Suprapubic skin (tissue), 4 donors: ENCODE results near the gene CXCR4. TPM values are rescaled to one million over a fixed set of nuclear protein-coding genes. Genes with fewer than 3 reads are reported as not detected.

Experiments
- DNase-seq, 2 donors: peaks; one replicate each; pipeline ENCODE4 v3.0.0-alpha.2; 2019; ENCODE audit warnings: low spot score in 2 of 2
- H3K27ac ChIP-seq: fragments of 200-600 bp; sonication (generic); one replicate; pipeline ENCODE4 v1.5.1; 2019
- H3K27me3 ChIP-seq: fragments of 200-600 bp; sonication (generic); one replicate; pipeline ENCODE4 v1.5.1; 2019
- H3K36me3 ChIP-seq: fragments of 200-600 bp; sonication (generic); one replicate; pipeline ENCODE4 v1.5.1; 2019
- H3K4me1 ChIP-seq: fragments of 200-600 bp; sonication (generic); one replicate; pipeline ENCODE4 v1.5.1; 2019
- H3K4me3 ChIP-seq: fragments of 200-600 bp; sonication (generic); one replicate; pipeline ENCODE4 v1.5.1; 2019; ENCODE audit warnings: mild to moderate bottlenecking
- H3K9me3 ChIP-seq: fragments of 200-600 bp; sonication (generic); one replicate; pipeline ENCODE4 v1.5.1; 2019
- EP300 ChIP-seq: sonication (generic); formaldehyde crosslinking; IDR thresholded peaks from one replicate; pipeline ENCODE4 v1.6.1; 2017; ENCODE audit warnings: antibody characterized with exemption
- POLR2A ChIP-seq, 2 donors: fragments of 450-650 bp; IDR thresholded peaks; one replicate each; pipeline ENCODE4 v1.6.1; 2017; ENCODE audit warnings: antibody characterized with exemption in 2 of 2, mild to moderate bottlenecking in 2 of 2, moderate library complexity in 2 of 2
- POLR2AphosphoS5 ChIP-seq, 3 donors: sonication (generic); formaldehyde crosslinking; IDR thresholded peaks; one replicate each; pipeline ENCODE4 v1.6.1; 2017; ENCODE audit warnings: antibody characterized with exemption in 3 of 3
- WGBS: methylation state at CpG from one replicate; pipeline ENCODE4 v1.1.5; 2018; 5-methylcytosine and 5-hydroxymethylcytosine counted together
- total RNA-seq, 4 donors: library from RNA; depleted of rRNA; stranded (reverse); fragments of >200 nt; gene quantifications; one replicate each; pipeline ENCODE4 v1.1.0, GENCODE V29; 2016
- TF ChIP-seq, protein P1 (sequence below), 2 donors: fragments of 200-600 bp in 1 of 2; fragments of 450-650 bp in 1 of 2; sonication (generic) in 1 of 2; IDR thresholded peaks; one replicate each; pipeline ENCODE4 v1.5.1; 2016 to 2019; ENCODE audit warnings: antibody characterized with exemption in 2 of 2, mild to moderate bottlenecking in 1 of 2, moderate library complexity in 1 of 2

Gene CXCR4
- total RNA-seq, 4 donors from 2014 or later, result 5.1 to 6.8 (median 5.6) TPM

DNA sequence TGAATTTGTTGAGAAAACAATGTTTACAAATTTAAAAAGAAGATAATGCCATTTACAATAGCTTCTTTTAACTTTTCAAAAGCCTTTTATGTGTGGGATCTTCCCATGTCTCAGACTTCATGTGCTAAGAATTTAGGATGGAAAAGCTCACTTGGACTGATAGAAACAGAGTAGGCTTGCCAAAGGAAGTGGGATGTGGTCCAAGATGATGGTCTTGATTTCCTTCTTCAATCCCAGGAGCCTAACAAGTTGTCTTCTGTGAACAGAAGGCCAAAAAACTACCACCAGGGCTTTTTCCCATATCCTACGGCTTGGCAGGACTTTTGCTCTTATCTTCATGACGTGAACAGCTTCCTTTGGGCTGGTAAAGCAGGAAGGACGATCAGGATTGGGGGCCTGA, 9.5 kb downstream of the CXCR4 start:
- TF ChIP-seq POLR2AphosphoS5 (IDR thresholded peaks at IDR 0.05) (no peak), EP300 (no peak), POLR2A (IDR thresholded peaks at IDR 0.05) (no peak)
- TF ChIP-seq, protein P1, sequence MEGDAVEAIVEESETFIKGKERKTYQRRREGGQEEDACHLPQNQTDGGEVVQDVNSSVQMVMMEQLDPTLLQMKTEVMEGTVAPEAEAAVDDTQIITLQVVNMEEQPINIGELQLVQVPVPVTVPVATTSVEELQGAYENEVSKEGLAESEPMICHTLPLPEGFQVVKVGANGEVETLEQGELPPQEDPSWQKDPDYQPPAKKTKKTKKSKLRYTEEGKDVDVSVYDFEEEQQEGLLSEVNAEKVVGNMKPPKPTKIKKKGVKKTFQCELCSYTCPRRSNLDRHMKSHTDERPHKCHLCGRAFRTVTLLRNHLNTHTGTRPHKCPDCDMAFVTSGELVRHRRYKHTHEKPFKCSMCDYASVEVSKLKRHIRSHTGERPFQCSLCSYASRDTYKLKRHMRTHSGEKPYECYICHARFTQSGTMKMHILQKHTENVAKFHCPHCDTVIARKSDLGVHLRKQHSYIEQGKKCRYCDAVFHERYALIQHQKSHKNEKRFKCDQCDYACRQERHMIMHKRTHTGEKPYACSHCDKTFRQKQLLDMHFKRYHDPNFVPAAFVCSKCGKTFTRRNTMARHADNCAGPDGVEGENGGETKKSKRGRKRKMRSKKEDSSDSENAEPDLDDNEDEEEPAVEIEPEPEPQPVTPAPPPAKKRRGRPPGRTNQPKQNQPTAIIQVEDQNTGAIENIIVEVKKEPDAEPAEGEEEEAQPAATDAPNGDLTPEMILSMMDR (IDR thresholded peaks at IDR 0.05), result no peak
- H3K27me3 ChIP-seq, result peaks cover 21% of the 10 kb centered on the region
- H3K4me3 ChIP-seq, result no peak overlapping the region
- H3K9me3 ChIP-seq, result no peaks in the 10 kb centered on the region
- no peak overlapping the region for H3K27ac ChIP-seq
- H3K4me1 ChIP-seq, result no peaks in the 10 kb centered on the region
- 84% methylated on average over 3 of the region's 3 CpGs for WGBS
- DNase-seq, result no peak
- no peaks in the 10 kb centered on the region for H3K36me3 ChIP-seq

DNA sequence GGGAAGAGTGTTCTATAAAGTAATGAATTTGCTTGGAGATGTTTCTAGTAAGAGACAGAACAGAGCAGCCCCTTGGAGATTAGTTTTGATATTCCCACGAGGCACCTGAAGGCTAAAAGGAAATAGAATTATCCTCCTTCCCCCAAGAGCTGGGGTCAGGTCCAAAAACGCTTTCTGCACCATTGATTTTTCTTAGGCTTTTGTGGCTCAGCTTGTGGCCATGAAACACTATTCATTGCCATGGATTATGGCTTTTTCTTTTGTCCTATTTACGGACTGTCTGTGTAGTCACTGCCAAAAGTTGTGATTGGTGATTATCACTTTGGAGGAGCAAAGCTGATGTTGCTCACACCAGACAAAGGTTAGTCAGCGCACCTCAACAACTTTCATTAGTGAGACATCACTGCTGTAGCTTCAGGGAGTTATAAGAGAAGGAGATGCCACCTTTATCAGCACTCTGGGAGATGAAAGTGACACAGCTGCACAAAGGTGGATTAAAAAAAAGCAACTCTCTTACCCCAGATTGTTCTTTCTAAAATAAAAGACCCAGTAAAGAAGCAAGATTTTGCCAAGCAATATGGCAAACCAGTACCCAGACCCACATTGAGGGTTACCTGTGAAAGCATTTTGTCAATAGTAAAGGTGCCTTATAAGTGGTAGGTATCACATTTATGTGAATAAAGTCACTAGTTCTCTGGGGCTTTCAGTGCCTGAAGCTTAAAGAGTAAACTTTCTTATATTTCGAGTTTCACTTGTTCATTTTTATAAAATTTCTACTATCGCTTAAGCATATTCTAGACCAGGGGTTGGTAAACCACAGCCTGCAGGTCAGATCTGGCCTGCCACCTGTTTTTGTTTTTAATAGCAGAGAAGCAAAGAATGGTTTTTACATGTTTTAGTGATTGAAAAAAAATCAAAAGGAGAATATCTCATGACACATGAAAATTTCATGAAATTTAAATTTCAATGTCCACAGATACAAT, 10.6 kb downstream of the CXCR4 start:
- no peak overlapping the region for H3K4me3 ChIP-seq
- TF ChIP-seq POLR2A (IDR thresholded peaks at IDR 0.05) (no peak), POLR2AphosphoS5 (IDR thresholded peaks at IDR 0.05) (no peak), EP300 (no peak)
- TF ChIP-seq, protein P1 (IDR thresholded peaks at IDR 0.05), result no peak
- H3K9me3 ChIP-seq, result no peaks in the 10 kb centered on the region
- WGBS, result 78% methylated on average over 6 of the region's 6 CpGs
- H3K27me3 ChIP-seq, result peaks cover 9% of the 10 kb centered on the region
- H3K36me3 ChIP-seq, result no peaks in the 10 kb centered on the region
- DNase-seq, result no peak
- H3K27ac ChIP-seq, result no peak overlapping the region
- no peaks in the 10 kb centered on the region for H3K4me1 ChIP-seq

DNA sequence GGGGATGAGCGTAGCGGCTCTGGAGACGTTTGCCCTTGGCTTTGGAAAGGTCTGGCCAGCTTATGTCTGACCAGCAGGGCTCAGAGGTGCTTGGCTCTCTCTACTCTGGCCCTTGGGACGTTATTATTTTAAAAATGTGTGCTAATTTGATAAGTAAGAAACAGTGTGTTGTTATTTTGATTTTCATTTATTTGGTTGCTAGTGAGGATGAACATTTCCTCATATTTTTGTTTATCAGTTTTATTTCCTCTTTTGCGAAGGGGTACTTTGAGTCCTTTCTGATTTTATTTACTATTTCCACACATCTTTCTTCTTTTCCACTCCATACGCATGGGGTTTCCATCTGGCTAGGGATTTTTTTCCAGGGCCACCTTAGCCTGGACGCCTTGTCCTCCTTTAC, 11.4 kb downstream of the CXCR4 start:
- TF ChIP-seq, protein P1 (IDR thresholded peaks at IDR 0.05), result no peak
- TF ChIP-seq EP300 (no peak), POLR2AphosphoS5 (IDR thresholded peaks at IDR 0.05) (no peak), POLR2A (IDR thresholded peaks at IDR 0.05) (no peak)
- 81% methylated on average over 7 of the region's 7 CpGs for WGBS
- no peaks in the 10 kb centered on the region for H3K36me3 ChIP-seq
- H3K27ac ChIP-seq, result no peak overlapping the region
- H3K27me3 ChIP-seq, result peaks cover 4% of the 10 kb centered on the region
- no peaks in the 10 kb centered on the region for H3K9me3 ChIP-seq
- no peak overlapping the region for H3K4me3 ChIP-seq
- no peak for DNase-seq
- H3K4me1 ChIP-seq, result no peaks in the 10 kb centered on the region

DNA sequence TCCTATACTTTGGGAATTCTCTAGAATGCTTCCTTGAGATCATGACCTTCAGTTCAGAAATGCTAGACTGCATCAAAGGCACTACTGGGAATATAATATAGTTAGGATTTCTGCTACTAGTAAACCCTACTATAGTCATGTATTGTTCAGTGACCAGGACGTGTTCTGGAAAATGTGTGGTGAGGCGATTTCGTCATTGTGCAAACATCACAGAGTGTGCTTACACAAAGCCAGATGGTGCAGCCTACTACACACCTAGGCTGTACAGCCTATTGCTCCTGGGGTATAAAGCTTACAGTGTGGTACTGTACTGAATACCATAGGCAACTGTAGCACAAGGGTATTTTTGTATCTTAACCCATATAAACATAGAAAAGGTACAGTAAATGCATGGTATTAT, 13.0 kb downstream of the CXCR4 start:
- no peaks in the 10 kb centered on the region for H3K36me3 ChIP-seq
- no peaks in the 10 kb centered on the region for H3K9me3 ChIP-seq
- H3K4me1 ChIP-seq, result no peaks in the 10 kb centered on the region
- H3K27ac ChIP-seq, result no peak overlapping the region
- TF ChIP-seq EP300 (no peak), POLR2A (IDR thresholded peaks at IDR 0.05) (no peak), POLR2AphosphoS5 (IDR thresholded peaks at IDR 0.05) (no peak)
- TF ChIP-seq, protein P1 (IDR thresholded peaks at IDR 0.05), result no peak
- H3K27me3 ChIP-seq, result no peaks in the 10 kb centered on the region
- DNase-seq, result no peak
- no peak overlapping the region for H3K4me3 ChIP-seq
- WGBS, result 89% methylated on average over 3 of the region's 3 CpGs

DNA sequence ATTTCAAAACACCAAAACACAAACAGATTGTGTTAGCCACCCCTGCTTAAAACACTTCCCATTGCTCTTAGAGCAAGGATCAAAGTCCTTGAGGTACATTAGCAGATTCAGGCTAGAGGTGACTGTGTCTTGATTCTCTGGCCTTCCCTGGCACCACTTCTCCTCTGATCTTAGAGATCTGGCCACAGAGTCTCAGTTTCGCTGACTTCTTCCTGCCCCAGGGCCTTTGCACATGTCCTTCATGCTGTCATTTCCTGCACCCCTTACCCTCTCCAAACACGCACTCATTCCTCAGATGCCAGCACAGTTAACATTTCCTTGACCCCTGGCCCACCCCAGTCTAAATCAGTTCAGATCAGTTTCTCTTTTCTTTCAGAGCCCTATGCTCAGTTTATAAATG, 16.9 kb downstream of the CXCR4 start:
- TF ChIP-seq, protein P1 (IDR thresholded peaks at IDR 0.05), result no peak
- TF ChIP-seq POLR2A (IDR thresholded peaks at IDR 0.05) (no peak), POLR2AphosphoS5 (IDR thresholded peaks at IDR 0.05) (no peak), EP300 (no peak)
- Histone ChIP-seq H3K27ac (no peak overlapping the region), H3K36me3 (no peaks in the 10 kb centered on the region), H3K9me3 (no peaks in the 10 kb centered on the region), H3K4me1 (no peaks in the 10 kb centered on the region), H3K27me3 (no peaks in the 10 kb centered on the region), H3K4me3 (no peak overlapping the region)
- 97% methylated on average over 2 of the region's 2 CpGs for WGBS
- DNase-seq, result no peak
